Measurements from ENCODE around the gene BRINP1.

Gene BRINP1, protein sequence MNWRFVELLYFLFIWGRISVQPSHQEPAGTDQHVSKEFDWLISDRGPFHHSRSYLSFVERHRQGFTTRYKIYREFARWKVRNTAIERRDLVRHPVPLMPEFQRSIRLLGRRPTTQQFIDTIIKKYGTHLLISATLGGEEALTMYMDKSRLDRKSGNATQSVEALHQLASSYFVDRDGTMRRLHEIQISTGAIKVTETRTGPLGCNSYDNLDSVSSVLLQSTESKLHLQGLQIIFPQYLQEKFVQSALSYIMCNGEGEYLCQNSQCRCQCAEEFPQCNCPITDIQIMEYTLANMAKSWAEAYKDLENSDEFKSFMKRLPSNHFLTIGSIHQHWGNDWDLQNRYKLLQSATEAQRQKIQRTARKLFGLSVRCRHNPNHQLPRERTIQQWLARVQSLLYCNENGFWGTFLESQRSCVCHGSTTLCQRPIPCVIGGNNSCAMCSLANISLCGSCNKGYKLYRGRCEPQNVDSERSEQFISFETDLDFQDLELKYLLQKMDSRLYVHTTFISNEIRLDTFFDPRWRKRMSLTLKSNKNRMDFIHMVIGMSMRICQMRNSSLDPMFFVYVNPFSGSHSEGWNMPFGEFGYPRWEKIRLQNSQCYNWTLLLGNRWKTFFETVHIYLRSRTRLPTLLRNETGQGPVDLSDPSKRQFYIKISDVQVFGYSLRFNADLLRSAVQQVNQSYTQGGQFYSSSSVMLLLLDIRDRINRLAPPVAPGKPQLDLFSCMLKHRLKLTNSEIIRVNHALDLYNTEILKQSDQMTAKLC

DNA sequence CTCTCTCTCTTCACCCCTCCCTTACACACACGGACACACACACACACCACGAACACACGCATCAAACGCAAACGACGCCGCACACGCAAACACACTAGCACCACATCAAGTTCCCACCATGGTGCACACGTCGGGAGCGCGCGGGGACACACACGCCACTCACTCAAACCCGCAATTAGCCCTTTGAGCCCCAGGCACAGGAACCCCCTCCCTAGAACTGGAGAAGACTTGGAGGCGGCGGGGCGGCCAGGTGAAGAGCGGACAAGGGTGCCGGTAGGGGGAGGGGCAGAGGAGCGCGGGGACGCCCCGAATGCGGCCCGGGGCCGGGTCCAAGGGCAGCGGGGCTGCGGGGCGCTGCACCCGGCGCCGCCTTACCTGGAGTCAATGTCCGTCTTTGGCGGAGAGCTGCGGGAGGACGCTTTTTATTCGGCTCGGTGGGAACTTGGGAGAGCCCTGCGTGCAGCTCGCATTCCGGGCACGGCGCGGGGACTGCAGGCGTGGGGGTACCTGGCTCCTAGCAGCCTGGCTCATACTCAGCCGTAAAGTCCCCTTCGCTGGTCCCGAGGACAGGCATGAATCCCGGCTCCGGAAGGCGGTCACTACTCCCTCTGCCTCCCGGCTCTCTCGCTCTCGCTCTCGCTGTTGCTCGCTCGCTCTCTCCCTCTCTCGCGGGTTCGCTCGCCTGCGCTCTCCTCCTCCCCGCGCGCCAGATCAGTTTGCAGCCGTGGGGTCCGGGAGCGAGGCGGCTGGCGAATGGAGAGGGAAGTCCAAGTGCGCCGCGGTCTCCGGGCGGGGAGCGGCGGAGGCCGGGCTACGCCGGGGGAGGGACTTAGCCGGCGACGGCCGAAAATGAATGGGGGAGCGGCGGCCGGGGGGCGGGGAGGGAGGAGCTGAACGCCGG lies at the start of gene BRINP1:
BRINP1 (minus strand) TSS at position 755 of the 901 bp plus-strand sequence. CDS start 56,080 bp downstream, outside the sequence.
- H3K4me3 ChIP-seq (ENCODE audit: low read depth, low read length) = peak within 1 kb of the TSS; percentile 35
- DNase-seq (ENCODE audit: low read depth) = no peak

DNA sequence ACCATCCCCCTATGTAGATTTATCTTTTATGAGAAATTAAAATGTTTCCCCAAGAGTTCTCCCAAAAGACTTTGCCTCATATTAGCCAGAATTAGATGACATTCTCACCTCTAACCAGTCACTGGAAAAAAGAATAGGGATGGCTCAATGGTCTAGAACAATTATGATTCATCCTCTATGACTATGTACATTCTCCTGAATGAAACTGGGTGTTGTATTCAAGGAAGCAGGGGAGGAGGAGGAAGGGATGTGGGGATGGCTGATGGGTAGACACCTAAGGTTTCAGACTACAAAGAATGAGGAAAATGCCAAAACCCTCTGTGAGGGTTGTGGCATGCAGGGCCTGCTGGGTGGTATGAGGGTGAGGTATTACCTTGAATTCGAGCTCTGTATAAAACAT lies 49.5 kb upstream of the BRINP1 start:
- no peak overlapping the region for H3K4me3 ChIP-seq (ENCODE audit: low read depth, low read length)
- no peak for DNase-seq (ENCODE audit: low read depth)

DNA sequence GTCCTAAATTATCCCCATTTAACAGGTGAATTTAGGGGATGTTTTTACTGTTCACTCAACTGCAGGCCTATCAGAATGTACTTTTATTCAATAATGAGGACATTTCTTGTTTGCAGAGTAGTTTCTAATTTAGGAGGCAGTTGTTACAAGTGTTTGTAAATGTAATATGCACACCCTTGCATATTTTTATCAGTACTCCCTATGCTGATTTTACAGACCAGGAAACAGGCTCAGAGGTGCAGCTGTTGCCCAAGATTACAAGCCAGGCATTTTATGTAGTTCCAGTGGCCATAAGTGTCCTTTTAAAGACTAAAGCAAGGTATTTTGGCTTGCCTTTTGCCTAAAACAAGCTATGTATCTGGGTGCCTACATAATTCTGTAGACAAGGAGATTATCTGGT lies 47.6 kb upstream of the BRINP1 start:
- no peak for DNase-seq (ENCODE audit: low read depth)
- no peak overlapping the region for H3K4me3 ChIP-seq (ENCODE audit: low read depth, low read length)

DNA sequence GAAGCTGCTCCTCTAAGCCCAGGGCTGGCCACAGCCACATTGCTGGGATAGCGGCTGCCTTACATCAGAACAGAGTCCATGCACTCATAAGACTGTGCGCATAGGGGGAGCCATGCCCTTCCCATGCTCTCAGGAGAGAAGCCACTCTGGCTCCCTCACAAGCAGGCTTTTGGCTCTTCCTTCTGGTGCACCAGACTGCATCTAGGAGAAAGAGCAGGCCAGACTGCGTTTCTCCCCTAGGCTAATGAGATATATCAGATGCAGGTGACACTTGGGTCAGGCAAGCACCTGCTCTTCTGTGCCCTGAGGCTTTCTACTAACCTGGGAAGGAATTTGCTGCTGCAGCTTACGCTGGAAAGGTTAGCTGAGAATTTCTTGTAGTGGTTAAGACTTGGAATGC lies 43.2 kb upstream of the BRINP1 start:
- DNase-seq (ENCODE audit: low read depth) = no peak
- H3K4me3 ChIP-seq (ENCODE audit: low read depth, low read length) = no peak overlapping the region

DNA sequence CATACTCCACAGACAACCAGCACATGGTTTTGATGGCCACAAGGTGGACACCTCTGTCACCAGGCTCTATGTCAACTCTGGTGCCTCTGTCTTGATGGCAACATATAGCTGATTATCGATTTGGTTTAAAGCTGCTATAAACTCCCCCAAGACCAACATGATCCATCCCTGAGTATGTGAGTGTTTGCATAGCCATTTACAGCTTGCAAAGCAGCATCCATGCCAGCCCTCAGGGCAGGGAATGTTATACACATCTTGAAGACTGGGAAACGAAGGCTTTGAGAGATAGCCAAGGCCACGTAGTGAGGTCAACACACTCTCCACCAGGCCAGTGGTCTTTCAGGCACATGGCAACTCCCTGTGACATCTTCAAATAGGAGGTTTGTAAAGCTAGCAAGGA lies 40.3 kb upstream of the BRINP1 start:
- DNase-seq (ENCODE audit: low read depth) = no peak
- H3K4me3 ChIP-seq (ENCODE audit: low read depth, low read length) = no peak overlapping the region

DNA sequence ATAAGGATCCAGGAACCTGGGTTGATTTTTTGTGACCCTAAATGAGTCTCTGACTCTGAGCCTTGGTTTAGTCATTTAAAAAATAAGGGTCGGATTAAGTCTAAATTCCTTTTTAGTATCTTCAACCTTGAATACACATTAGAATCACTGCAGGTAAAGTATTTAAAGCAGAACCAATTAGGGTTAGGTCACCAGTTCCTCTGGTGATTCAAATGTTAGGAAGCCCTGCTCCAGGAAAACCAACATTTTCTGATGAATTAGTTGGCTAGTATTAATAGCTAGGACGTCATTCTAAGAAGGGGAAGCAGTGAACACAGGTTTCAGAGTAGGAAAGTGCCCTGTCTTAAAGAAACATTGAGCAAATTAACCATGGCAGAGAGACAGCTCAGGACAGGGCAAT lies 31.4 kb upstream of the BRINP1 start:
- no peak for DNase-seq (ENCODE audit: low read depth)
- H3K4me3 ChIP-seq (ENCODE audit: low read depth, low read length) = no peak overlapping the region

DNA sequence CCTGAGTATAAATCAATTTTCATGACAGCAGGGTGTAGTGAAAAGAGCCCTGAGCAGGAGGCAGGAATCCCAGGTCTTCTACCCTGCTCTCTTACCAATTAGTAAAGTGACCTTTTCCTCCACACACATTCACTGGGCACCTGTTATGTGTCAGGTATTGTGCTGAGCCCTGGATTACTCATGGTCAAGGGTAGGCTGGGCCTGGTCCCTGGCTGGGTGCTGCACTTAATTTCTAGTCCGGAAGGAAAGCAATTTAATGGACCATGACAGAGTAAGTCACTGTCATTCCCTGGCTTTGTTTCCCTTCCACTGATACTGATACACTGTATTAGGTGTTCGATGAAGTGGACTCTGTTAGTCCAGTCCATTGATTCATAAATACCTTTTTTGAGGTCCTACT lies 29.1 kb upstream of the BRINP1 start:
- H3K4me3 ChIP-seq (ENCODE audit: low read depth, low read length) = no peak overlapping the region
- no peak for DNase-seq (ENCODE audit: low read depth)

DNA sequence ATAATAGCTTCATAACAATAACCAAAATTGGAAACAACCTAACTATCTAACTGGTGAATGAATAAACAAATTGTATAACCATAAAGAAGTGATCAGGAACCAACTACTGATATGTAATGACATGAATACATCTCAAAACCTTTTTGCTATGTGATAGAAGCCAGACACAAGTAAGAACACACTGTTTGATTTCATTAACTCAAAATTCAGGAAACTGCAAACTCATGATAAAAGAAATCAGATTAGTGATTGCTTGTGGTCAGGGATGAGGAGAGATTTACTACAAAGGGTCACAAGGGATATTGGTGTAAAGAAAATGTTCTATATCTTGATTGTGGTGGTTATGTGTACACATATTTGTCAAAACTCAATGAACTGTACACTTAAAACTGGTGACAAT lies 22.6 kb upstream of the BRINP1 start:
- no peak for DNase-seq (ENCODE audit: low read depth)
- no peak overlapping the region for H3K4me3 ChIP-seq (ENCODE audit: low read depth, low read length)

DNA sequence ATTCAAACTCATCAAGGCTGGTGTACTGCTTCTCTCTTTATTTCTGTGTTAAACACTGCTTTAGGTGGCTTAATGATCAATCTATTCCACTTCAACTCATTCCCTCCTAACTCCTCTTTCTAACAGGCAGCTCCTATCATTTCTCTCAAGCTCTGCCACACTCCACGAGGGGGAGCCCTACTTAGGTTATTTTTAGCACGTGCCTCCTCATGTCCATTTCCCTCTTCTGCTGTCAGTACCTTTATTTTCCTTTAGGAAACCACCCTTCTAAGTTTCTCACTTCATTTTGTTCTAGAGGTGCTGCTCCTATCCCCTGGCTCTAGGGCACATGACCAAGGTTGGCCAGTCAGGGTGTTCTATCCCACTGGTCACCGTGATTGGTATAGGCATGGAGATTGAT lies 6.7 kb upstream of the BRINP1 start:
- H3K4me3 ChIP-seq (ENCODE audit: low read depth, low read length) = no peak overlapping the region
- DNase-seq (ENCODE audit: low read depth) = no peak

DNA sequence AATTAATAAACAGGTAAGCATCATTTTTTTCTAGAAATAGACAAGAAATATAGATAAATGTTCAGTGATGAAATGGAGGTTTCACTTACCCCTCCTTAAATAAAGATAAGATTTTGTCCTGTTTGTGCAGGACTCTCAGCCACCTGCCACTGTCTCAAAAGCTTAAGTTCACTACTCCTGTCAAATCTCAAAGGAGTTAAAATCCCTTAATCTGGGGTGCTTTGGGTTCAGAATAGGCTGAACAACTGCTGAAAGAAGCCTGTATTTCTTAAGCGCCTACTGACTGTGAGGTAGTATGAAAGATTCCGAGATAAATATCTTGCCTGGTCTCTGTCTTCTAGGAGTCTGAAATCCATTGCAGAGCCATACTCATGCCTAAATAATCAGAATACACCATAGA lies 3.7 kb upstream of the BRINP1 start:
- DNase-seq (ENCODE audit: low read depth) = no peak

DNA sequence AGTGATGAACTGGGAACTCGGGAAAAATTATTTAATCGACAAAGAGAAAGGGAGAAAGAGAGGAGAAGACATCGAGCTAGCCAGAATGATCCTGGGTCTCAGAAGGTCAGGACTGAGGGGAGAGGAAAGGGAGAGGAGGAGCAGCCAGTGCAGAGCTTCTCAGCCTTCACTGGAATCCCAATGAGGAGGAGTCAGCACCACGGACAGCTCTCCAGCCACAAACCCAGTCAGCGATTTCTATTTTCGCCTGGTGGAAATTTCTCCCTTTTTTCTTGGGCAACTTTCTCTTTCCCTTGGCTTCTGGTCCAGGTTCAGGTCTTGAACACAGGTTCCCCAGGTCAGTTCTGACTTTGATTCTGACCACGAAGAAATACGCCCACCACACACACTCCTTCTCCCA lies 1.6 kb upstream of the BRINP1 start:
- DNase-seq (ENCODE audit: low read depth) = no peak
- H3K4me3 ChIP-seq (ENCODE audit: low read depth, low read length) = no peak overlapping the region

More for the DNA sequence above, 3.7 kb upstream of the BRINP1 start:
- H3K4me3 ChIP-seq (ENCODE audit: low read depth, low read length) = no peak overlapping the region

DNA sequence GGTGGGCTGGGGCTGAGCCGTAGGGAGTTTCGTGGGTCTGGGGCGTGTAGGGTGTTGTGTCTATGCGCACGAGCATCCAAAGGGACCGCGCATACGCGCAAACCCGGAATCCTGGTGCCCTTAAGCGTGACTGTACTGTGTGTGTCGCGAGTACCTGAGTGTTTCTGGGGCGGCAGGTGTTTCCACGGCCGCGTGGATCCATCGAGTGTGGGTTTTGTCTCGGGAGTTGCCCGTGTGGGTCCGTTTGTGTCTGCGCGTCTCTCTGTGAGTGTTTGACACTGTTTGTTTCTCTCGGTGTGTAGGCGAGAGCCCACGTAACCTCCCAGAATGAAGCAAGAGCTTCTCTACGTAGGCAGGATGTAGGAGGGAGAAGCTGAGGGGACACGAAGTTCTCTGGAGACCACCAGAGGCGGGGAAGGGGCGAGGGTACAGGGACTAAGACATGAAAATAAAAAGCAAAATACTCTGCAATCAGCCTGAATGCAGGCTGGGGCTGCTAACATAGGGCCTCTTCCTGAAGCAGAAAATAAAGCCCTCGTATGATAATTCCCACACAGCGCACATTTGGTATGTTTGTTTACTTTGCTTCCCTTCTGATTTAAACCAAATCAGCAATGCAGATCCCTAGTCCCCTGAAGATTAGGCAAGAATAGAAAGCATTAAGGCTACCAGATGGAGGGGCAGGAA lies 588 bp upstream of the BRINP1 start:
- peak overlapping the region; percentile 35 for H3K4me3 ChIP-seq (ENCODE audit: low read depth, low read length)
- no peak for DNase-seq (ENCODE audit: low read depth)

DNA sequence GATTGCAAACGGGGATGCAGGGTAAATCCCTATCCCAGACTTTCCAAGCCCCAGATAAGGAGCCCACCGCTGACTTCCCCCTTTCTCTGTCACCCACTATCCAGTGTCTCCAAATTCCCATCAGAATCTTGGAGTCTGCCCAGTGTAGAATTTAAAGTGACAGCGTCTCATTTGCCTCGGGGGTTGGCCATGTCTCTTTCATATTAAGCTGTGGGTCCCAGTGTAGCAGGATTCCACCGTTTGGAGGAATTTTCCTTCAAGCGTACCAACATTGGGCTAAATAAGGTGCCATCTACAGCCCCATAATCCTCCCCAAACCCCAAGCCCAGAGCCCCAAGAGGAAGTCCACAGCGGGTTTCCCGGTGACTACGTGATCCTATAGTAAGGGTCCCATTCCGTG lies 1.1 kb downstream of the BRINP1 start:
- H3K4me3 ChIP-seq (ENCODE audit: low read depth, low read length) = peak overlapping the region; percentile 35
- no peak for DNase-seq (ENCODE audit: low read depth)

DNA sequence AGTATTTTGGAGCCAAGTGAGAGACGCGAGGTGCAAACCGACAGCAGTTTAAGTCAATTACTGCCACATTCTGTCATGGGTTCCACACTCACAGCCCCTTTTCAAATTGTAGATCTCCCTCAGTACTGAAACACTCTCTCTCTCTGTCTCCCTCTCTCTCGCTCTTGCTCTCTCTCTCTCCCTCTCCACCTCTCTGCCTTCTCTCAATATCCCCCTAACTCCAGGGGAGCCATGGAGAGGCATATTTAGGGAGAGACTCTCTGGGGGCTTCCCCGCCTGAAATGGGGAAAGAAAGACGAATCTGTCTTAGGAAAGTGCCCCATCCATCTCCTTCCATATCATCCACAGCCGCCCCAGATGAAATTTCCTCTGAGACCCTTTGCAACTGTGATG lies 1.6 kb downstream of the BRINP1 start:
- no peak overlapping the region for H3K4me3 ChIP-seq (ENCODE audit: low read depth, low read length)
- DNase-seq (ENCODE audit: low read depth) = no peak

DNA sequence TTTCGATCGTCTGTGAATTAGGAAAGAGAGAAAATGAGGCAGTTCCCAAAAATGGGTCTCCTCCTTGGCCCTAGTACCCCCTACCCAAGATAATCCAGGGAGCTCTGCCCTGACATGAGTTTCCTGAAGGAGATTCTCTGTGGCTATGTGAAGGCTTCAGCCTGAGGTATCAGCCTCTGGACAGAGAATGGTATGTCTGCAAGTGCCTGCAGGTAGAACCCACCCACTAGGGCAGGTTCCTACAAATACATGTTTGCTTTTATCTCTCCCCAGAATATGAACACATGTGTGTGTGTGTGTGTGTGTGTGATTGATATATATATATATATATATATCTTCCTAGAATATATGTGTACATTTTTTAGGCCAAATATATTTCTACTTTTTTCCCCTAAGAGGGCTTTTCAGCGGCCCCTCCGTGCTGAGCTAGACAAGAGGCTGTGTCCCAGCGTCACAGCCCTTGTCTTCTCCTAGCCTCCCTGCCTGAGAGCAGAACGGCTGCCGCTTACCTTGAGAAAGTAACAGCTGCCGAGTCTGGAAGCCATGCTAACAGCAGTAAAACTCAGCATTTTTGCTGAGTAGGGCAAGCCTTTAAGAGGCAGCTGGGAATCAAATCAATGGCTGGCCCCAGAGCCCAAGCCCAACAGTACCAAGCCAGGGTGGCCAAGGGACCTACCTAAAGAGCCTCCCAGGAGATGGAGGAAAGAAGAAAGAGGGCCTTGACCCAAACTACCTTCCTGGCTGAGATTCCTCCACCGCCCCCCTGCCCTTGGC lies 2.1 kb downstream of the BRINP1 start:
- no peak for DNase-seq (ENCODE audit: low read depth)
- no peak overlapping the region for H3K4me3 ChIP-seq (ENCODE audit: low read depth, low read length)

DNA sequence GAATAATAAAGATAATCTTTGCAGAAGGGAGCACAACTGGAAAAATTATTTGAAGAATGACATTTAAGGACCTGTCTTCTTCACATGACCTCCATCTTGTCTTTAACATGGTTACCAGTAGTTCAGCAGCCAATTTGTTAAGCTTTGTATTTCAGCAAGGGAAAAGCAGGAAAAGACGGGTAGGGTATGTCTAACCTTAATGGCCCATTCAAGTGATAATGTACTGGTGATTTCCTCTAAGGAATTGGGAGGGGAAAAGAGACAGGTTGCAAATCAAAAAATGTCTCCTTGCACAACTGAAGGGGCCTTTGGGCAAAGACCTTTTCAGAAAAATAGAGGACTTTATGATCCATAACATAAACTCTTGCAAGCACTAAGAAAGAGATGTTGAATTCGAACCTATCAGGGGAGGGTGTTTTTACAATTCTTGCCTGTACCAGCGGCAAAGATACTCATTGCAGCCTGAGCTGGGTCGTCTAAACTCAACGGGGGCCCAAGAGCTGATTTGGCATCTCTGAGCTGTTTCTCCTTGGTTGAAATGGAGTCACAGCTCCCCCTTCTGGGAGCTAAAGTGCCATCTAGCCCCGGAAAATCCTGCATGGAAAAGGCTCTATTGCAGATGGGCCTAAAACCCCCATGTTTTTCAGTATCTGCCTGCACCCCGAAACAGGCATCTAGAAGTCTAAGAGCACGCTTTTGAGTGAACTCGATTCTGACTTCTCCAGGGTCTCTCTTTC lies 3.8 kb downstream of the BRINP1 start:
- DNase-seq (ENCODE audit: low read depth) = no peak
- no peak overlapping the region for H3K4me3 ChIP-seq (ENCODE audit: low read depth, low read length)

DNA sequence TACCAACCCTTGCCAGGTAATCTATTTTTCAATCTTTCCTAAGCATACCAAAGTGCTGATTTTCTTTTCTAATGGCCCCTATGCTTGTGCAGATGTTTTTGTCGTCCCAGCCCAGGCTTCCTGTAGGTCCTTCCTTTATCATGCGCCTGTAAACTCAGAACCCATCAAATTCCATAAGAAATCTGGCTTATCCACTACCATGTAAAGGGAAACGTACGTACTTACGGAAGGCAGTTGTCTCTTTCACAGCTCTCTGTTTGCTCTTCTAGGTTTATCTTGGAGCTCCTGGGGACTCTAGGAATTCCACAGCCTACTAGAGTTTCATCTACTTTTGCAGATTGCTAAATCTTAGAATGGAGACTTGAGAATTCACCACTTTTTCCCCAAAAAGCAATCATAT lies 9.0 kb downstream of the BRINP1 start:
- DNase-seq (ENCODE audit: low read depth) = no peak
- no peak overlapping the region for H3K4me3 ChIP-seq (ENCODE audit: low read depth, low read length)

Data from skeletal muscle cell (primary cell).